Measurements from ENCODE around the gene GSTM4.

GRCh38 chr1:109640285-109640865, 15.5 kb upstream of the GSTM4 start:
- TF ChIP-seq CTCF (conservative IDR thresholded peaks at IDR 0.05; ENCODE audit: low read length) (peak; percentile 88), EZH2phosphoT487 (IDR thresholded peaks at IDR 0.05; ENCODE audit: borderline replicate concordance, low read depth, low read length) (no peak)
